Endothelial cell of umbilical vein (primary cell): ENCODE results near the gene NXPH1.

Experiments
- POLR2A ChIP-seq: IDR thresholded peaks from 2 replicates; pipeline ENCODE4 v1.6.1; 2012; ENCODE audit warnings: low read depth, mild to moderate bottlenecking, control low read depth, low read length
- TF ChIP-seq, protein P1 (sequence below), 2 donors: IDR thresholded peaks; 1 replicate in 1 of 2; 2 replicates in 1 of 2; pipeline ENCODE4 v1.5.1; 2011; ENCODE audit warnings: low read length in 2 of 2, mild to moderate bottlenecking in 2 of 2, moderate library complexity in 2 of 2, control low read depth in 1 of 2, inconsistent platforms in 1 of 2, low read depth in 1 of 2; ENCODE audit not compliant: insufficient read depth in 1 of 2; ENCODE audit errors: extremely low read depth in 1 of 2

DNA sequence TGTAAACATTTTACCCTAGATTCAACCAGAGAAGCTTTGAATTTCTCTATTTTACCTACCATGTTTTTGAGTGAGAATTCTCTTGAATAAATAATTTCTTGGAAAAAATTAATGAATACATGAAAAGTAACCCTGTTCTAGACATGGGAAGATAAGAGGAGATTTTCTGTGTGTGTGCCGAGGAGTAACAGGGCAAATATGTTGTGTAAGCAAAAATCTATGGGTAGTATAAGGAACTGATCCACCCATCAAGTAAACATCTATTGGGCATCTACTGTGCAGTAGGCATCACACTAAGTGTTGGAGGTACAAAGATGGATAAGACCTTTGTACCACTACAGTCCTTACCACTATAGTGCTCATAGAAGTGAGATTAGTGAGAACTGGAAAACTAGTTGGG is 8.2 kb upstream of the NXPH1 start:
- no peak for TF ChIP-seq POLR2A
- TF ChIP-seq, protein P1, sequence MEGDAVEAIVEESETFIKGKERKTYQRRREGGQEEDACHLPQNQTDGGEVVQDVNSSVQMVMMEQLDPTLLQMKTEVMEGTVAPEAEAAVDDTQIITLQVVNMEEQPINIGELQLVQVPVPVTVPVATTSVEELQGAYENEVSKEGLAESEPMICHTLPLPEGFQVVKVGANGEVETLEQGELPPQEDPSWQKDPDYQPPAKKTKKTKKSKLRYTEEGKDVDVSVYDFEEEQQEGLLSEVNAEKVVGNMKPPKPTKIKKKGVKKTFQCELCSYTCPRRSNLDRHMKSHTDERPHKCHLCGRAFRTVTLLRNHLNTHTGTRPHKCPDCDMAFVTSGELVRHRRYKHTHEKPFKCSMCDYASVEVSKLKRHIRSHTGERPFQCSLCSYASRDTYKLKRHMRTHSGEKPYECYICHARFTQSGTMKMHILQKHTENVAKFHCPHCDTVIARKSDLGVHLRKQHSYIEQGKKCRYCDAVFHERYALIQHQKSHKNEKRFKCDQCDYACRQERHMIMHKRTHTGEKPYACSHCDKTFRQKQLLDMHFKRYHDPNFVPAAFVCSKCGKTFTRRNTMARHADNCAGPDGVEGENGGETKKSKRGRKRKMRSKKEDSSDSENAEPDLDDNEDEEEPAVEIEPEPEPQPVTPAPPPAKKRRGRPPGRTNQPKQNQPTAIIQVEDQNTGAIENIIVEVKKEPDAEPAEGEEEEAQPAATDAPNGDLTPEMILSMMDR (IDR thresholded peaks at IDR 0.05; ENCODE audit: extremely low read depth in 1 of 2, insufficient read depth in 1 of 2, low read depth in 1 of 2, low read length in 2 of 2): no peak
